NCI-H2029 (cell line): Measurements from ENCODE around the gene GGACT.
"Not testable (repeated sequence)": the region's sequence is repeated elsewhere in the genome, so short reads cannot be mapped to it uniquely, and the experiment has no call there.

ENCODE experiments used
- DNase-seq: peaks from one replicate; lab custom pipeline; 2025; lab: John Stamatoyannopoulos, UW

The GGACT gene

DNA sequence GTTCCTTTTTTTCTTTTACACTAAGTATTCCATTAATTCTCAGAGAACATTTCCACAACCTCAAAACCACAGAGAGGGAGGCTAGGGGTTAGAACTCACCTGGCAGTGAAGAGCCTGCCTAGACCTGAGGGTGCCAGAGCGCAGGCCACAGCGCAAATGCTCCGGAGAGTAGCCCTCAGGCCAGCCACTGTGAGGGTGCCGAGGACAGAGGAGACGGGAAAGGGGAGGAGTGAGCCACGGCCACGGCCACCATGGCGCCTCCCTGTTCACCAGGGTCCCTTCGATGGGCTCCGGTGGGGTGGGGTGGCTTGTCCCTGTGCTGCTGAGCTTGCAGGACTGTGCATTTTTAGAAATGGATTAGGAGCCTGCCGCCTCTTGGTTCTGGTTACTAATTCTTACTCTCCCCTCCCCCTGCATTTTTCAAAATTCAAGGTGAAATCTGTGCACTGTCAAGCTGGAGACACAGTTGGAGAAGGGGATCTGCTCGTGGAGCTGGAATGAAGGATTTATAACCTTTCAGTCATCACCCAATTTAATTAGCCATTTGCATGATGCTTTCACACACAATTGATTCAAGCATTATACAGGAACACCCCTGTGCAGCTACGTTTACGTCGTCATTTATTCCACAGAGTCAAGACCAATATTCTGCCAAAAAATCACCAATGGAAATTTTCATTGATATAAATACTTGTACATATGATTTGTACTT lies 58.8 kb downstream of the GGACT start:
- DNase-seq: no peak

DNA sequence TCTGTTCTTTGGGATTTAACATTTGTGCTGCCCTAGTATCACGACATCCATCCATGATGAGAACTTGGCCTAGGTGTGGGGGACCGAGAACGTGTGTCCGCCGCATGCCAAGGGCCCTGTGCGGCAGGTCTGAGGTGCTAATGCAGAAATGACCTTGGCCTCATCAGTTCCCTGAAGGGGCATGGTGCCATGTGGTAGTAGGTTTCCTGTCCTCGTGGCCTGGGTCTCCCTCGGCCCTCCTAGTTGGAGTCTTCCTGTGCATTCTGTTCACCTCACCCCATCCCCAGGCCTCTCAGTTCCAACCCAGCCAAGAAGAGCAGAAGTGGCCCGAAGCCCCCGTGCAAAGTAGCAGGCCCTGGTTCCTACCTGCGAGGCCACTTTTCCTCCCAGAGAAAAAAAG lies 59.8 kb downstream of the GGACT start:
- no peak for DNase-seq

DNA sequence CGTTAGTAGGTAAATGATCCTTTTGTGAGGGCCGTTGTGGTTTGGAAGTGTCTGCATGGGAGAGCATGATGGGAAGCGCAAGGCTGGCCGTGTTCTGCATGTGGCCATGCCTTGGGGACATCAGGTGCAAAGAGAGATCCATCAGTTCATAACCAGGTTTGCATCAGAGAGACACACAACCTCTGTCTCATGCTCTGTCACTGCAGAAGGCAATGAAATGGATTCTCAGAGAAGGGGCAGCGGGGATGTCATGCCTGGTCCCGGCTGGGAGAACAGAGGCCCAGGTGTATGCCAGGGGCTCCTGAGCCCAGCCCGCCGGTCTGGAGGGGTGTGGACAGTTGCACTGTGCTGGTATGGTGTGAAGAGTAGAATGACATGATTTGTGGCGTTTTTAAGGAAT lies 60.2 kb downstream of the GGACT start:
- no peak for DNase-seq

DNA sequence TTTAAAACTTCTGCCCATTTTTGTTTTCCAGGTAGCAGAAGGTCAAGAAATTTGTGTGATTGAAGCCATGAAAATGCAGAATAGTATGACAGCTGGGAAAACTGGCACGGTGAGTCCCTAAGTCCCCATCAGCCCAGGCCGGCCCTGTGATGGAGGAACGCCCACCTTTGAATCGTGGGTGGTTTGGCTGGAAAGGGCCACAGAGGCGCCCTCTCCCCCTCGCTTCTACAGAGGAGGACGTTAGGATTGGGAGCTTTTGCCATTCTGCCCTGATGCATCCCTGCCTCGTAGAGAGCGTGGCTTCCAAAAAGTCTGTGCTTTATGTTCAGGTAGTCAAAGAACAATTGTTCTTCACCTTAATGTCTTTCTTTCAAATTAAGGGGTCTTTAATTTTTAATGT lies 60.9 kb downstream of the GGACT start:
- DNase-seq: no peak

DNA sequence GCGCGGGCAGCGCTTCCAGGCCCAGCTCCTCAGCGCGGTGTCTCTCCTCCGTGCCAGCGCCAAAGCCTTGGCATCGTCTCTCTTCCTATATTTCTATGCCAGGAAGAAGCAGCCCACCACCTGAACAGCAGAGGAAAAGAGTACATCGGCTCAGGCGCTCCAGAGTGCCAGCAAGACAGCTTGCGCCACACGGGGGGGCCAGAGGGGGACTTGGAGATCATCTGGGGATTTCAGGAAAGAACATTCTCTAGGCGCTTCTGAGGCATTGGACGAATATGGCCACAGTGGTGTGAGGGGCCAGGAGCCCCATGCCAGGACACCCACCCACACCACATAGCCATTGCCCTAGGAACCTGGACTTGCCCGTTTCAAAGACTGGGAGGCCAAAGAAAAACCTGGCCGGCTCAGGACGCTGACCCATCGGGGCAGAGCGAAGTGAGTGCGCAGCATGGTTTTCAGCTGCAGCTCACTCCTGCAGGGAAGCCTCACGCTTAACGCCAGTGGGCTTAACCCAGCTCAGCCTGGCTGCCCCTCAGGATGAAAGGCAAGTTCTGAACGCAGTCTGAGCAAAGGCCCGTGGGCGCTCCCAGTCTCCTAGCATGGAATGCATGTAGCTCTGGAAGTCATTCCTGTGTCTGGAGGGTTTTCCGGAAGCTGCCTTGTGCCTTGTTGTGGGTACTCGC lies 62.1 kb downstream of the GGACT start:
- no peak for DNase-seq

DNA sequence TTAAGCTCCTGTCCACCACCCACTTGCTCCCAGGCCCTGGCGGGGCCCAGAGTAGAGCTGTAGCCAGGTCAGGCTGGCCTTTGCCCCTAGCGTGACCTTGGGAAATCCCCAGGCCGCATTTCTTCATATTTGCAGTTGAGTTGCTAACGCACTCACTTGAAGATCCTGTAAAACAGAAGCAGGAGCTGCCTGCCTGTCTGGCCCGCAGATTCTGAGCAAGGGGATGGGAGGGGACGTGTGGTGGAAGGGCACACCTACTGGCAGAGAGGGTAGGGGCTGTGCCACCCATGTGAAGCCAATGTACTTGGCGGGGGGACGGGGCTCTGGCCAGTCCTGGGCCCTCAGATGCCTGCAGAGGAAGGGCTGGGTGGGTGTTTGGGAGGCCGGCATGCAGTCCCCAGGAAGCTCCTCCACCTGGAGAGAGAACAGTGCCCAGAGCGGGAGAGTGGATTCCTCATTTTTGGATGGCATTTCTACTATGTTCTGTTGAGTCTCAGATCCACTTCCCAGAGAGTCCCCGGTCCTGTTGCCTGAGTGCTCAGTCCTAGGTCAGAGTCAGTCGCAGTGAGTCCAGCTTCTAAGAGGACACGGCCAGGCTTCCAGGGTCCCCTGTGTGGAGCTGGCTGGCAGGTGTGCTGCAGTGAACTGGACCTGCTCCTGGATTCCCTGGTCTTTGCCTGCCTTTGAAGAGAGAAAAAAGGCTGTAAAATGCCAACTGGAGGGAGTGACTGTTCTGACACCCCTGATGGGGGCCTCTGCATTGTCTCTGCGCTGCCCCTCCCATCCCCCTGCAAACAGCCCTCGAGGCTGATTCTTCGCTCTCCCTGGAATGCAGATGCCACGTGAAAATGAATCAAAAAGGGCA lies 62.9 kb downstream of the GGACT start:
- DNase-seq: no peak

DNA sequence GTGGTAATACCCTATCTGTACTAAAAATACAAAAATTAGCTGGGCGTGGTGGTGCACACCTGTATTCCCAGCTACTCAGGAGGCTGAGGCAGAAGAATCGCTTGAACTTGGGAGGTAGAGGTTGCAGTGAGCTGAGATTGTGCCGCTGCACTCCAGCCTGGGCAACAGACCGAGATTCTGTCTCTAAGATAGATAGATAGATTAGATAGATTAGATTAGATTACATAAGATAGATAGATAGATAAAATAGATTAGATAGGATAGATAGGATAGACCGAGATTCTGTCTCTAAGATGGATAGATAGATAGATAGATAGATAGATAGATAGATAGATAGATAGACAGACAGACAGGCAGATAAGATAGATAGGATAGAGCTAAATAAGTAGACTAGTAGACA lies 63.9 kb downstream of the GGACT start:
- DNase-seq: not testable (repeated sequence)

DNA sequence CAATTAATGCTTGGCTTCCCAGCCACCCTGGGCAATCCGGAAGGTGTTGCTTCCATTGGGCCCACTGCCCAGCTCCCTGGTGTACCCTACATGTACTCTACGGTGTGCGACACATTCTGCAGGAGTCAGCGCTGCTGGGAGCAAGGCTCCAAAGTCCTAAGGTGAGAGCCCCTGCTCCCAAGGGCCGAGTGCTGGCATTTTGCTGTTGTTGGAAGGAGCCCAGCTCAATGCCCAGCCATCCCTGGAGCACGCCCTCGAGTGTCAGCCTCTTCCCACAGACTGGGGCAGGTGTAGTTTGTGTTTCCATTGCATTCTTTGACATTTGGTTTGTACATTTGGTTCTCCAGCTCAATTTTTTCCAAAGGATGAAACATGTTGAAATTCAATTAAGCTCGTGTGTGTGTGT lies 64.6 kb downstream of the GGACT start:
- DNase-seq: no peak

DNA sequence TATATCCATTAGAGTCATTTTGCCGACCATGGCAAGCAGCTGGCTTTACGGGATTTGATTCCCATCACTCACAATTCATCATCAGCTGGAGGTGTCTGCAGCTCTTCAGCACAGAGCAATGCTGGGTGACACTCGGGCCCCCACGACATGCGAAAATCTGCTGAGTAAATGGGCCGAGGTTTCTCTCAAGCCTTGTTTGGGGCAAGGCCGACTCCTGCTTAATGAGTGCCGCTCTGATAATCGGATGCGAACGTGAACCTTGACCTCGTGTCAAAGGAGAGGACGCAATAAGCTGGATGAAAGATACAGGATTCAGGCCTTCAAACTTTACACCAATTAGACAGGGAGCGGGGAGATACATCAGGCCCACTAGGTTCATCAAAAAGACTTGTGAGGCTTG lies 65.2 kb downstream of the GGACT start:
- no peak for DNase-seq

DNA sequence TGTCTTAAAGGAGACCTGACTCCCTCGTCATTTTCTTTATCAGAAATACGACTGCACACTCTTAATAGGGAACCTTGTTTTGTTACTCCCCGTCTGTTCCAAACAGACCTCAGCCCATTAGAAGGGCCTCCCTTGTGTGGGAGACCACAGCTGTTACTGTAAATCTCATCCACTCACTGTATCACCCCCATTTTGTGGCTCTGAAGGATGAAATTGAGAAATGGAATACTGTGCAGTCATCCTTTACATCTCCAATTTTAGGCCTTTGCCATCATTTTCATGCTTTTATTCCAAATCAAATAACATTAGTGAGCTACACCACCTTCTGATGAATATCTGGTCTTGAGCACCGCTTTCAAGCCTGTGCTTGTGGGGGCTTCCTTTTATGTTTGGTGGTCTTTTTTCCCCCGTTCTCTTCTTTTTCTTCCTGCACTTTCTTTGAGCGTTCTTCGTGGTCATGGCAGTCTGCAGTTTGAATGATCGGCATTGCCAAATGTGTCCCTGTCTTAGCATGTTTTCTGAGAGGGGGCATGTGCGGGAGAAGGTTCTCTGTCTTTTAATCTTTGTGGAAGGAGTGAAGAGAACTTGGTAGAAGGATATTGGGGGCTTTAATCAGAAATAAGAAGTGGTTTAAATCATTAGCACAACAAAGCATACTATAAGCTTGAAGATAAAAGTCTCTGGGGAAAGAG lies 65.8 kb downstream of the GGACT start:
- DNase-seq: no peak

DNA sequence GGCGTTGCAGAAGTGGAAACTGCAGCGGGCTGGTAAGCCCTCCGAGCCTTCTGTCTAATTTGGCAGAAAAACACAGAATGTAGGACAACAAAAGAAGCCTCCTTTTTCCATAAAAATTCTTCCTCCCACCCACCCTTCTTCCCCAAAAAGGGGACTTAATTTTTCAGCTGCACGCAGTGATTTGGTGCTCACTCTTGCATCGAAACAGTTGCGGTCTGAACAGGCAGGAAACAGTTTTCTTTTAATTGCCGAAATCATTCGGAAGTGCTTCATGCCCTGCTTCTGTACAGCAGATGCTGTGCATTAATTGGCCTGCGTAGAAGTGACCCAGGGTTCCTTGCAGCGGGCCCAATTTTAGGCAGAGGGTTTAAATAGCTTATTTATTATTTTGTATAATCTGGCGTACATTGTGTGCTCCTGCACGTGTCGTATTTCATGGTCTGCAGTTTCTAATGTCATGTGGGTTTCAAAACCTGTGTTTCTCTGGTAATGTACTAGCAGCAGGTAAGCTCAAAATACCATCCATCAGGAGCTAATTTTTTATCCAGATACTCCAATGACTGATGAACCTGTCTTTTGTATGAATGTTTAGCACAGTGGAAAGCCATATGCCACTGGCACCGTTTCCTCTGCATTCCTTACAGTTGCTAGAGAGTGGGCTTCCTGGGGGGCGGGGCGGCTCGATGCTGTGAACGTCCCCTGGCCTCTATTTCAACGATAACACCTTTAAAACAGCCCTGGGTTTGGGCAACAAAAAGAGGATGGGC lies 66.6 kb downstream of the GGACT start:
- DNase-seq: no peak

DNA sequence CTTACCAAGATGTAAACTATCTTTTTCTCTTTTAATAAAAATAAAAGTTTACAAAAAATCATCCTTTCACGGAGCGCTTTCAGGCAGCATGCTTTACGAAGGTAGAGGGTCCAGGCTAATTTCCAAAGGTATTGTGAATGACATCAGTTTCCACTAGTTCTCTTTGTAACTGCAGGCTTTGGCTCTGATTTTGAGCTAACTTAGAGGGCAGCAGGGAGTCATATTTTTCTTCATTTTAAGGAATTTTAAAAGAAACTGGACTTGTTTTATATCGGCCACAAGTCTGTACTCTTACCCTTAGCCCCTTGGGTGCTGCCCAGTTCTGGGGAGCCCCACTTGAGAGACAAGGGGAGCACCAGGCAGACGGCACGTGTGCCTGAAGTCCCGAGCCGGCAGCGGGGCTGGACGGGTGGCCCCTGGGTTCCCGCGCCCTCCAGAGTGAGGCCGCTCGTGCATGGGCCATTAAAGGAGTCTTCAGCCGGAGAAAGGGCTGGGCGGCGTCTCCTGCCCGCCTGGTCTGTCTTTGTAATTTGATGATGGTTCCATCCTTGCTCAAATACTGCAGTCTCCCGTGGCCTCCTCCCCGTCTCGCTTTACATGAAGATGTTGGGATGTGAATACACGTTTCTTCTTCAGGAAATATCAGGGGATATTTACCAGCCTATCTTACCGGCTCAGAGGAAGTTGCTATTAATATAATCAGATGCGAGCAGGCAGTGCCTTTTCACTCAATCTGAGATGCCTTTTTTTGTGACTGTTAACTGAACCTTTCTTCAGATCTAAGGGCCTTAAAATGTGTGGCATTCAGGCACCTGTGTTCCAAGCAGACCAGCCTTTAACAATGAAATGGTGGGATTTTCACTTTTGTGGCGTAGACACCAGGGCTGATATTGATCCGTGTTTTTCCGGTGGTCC lies 67.4 kb downstream of the GGACT start:
- no peak for DNase-seq

DNA sequence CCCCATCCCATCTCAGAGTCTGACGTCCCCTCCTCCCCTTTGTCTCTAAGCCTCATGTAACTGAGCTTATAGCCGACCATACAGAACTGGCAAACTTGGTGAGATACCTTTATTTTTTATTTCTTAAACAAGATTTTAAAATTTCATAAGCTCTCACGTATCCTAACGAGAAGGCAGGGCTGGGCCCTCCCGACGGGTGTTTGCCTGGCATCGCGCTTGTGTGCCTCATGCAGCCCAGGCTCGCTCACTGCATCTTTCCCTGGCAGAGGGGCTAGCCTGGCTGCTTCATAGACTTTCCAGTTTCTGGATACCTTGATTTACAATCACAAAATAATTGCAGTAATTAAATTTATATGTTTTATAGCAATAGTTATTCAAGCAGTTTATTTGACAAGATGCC lies 69.0 kb downstream of the GGACT start:
- DNase-seq: no peak

DNA sequence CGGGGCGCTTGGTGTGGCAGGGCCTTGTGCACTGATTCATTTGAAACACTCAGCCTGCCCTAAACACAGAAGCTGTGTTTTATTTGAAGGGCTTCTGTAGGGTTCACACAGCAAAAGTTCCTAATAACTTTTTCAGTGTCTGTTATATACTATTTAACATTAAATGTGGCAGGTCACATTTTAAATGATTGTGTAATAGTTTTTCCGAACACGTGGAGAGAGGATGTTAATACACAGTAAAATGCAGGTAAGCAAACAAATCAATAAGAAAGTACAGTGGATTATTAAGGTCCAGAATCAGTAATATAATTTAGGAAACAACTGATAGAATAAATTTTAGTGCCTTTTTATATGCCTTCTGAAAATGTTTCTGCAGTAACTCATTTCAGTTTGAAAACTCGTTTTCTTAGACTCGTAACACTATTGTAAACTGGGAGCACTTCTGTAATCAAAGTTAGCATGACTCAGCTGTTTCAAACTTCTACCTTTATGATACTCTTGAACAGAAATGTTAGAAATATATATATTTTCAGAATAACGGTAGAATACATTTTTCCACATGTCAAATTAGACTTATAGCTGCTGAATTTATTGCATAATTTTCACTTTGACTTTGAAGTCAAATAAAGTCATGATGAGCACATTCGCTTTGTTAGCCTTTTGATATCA lies 70.1 kb downstream of the GGACT start:
- DNase-seq: no peak

DNA sequence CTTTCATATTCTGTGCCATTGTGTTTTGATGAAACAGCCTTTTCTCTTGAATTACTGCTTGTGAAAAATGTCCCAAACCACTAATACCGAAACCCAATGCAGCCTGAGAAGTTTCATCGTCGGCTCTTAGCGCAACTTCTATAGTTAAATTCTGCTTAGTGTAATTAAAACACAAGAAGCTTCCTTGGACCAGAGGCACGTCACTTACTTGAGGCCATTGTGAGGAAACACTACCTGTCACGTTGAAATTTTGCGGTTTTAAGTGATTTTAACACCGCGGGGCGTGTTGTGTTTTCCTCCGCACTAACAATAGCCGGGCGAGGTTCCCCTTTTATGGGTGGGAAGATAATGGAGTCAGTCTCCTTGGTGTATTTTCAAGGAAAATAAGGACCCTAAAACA lies 70.9 kb downstream of the GGACT start:
- DNase-seq: no peak

DNA sequence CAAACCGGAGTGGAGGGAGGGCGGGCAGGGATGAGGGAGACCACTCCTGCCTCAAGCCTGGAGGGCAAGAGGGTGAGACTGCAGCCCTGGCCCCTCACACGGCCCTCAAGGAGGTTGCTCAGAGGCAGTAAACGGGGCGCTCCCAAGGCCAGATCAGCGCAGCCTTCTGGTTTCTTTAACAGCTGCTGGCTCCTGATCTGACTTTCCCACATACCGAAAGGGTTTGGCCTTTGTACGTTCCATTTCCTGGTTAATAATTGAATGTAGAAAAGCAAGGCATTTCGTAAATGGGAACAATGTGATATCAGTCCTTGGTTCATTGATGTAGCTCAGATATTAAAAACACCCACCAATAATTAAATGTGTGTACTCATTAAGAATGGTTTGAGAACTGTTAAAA lies 71.5 kb downstream of the GGACT start:
- no peak for DNase-seq

DNA sequence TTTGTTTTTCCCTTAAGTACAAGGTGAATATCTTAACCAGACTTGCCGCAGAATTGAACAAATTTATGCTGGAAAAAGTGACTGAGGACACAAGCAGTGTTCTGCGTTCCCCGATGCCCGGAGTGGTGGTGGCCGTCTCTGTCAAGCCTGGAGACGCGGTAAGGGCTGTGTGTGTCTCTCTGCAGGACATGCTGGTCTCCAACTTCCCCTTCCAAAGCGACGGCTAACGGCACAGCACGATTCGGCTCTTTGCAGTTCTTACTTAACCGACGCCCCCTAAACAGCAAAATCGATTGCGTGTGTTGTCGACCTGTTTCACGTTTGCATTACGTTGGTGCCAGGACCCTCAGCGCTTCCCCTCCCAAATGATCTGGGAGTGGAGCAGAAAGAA lies 73.2 kb downstream of the GGACT start:
- DNase-seq: no peak

DNA sequence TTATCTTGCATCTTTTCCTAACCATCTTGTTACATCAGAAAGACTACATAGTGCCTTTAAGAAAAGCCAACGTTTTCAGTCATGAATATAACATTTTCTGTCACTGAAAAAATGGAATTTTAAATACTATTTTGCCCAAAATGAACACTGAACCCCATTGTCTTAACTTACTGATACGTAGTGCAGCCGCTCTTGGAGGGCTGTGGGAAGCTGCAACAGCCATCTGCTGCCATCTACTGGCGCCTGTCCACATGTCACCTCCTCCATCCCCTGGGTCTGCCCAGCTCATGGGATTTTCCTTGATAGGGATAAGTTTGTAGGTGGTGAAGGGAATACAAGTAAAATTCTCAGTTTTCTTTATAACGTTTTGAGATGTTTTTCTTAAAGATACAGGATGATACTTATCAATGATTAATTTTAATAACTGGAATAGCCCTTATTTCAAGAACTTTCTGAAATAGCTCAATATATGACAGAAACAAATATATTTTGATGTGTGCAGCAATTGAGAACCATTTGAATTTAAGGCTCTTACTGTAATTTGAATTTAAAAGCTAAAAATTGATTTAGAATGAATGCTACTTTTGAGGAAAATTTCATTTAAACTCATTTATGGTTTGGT lies 73.7 kb downstream of the GGACT start:
- DNase-seq: peak; percentile 22

DNA sequence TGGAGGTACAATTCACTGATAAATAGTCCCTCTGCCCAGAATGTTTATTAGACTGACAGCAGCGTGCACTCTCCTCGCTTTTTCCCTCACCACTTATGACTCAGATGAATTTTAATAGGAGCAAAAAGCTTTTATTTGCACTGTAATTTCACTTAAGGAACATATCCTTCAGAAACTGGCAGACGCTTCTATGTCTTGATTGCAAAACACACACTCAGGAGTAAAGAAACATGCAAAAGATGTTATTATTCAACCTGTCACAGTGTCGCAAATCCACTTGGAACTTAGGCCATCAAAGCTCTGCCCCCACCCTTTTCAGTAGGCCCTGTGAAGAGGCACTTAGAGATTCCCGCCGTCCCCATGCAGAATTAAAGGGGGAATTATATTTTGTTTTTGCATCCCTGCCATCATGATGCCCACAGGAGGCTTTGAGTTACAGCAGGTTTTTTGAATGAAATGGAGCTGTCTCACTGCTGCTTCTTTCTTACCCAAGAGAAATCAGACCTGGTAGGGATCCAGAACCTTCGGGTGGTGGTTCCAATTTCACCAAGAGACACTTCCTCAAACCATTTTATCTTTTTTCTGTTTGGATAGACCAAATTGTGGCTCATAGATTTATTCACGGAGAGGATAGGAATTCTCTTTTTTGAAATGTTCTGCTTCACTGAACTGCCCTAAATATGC lies 74.5 kb downstream of the GGACT start:
- DNase-seq: peak; percentile 53
